Activated CD4-positive, alpha-beta T cell treated with anti-CD3 and anti-CD28 coated beads, Interleukin-2, amount 10 ng/mL, durations not matched to agents 7 days and 5 days (primary cell): Measurements from ENCODE around the gene LYPD5. TPM values are rescaled to one million over a fixed set of nuclear protein-coding genes. Genes with fewer than 3 reads are reported as not detected.
A peak's percentile ranks its signal among the peaks of the same experiment; 100 is the strongest.
"Not testable (repeated sequence)": the region's sequence is repeated elsewhere in the genome, so short reads cannot be mapped to it uniquely, and the experiment has no call there.

Experiments
- CTCF ChIA-PET: fragments of 350-600 bp; sonication (Branson Sonifier 250); formaldehyde crosslinking; loops from one replicate; lab custom pipeline; 2021; ENCODE audit warnings: antibody characterized with exemption; lab: Charles Lee
- POLR2A ChIA-PET: fragments of 350-600 bp; sonication (Branson Sonifier 250); formaldehyde crosslinking; loops from one replicate; lab custom pipeline; 2021; ENCODE audit warnings: antibody characterized with exemption; lab: Charles Lee
- DNase-seq: peaks from one replicate; pipeline ENCODE4 v3.0.0-alpha.2; 2020
- H3K27ac Mint-ChIP-seq: one replicate; pipeline ENCODE4 v1.8.0; 2021; ENCODE audit warnings: mild to moderate bottlenecking, moderate library complexity, mixed read lengths
- H3K27me3 Mint-ChIP-seq: one replicate; pipeline ENCODE4 v1.8.0; 2021; ENCODE audit warnings: mixed read lengths
- H3K36me3 Mint-ChIP-seq: one replicate; pipeline ENCODE4 v1.8.0; 2021; ENCODE audit warnings: low read depth, mixed read lengths
- H3K4me1 Mint-ChIP-seq: one replicate; pipeline ENCODE4 v1.8.0; 2021; ENCODE audit warnings: mixed read lengths
- H3K4me3 Mint-ChIP-seq: one replicate; pipeline ENCODE4 v1.8.0; 2021; ENCODE audit warnings: mild to moderate bottlenecking, moderate library complexity, mixed read lengths
- H3K9me3 Mint-ChIP-seq: one replicate; pipeline ENCODE4 v1.8.0; 2021; ENCODE audit warnings: mixed read lengths
- total RNA-seq, 2 experiments: library from RNA; stranded (reverse); gene quantifications; one replicate each; pipeline ENCODE4 v1.2.3, GENCODE V29; 2021

Gene LYPD5
- total RNA-seq, 2 experiments from 2014 or later, result 0.62 to 0.79 TPM

GRCh38 chr19:43780706-43781525 lies 21.3 kb downstream of the LYPD5 start, which contains the start of gene KCNN4:
Gene KCNN4, minus strand, starts transcription at chr19:43780973. Its CDS starts 112 bp downstream, at chr19:43780861.
- H3K36me3 Mint-ChIP-seq, result peaks cover 5% of the 10 kb centered on the region
- CTCF ChIA-PET, result interaction anchor here (1.2 to 9.1 kb wide), 5 partner anchors 13 to 112 kb away, joined by 3 to 88 read pairs (median 4); no protein-coding TSS in a partner anchor

GRCh38 chr19:43779820-43780219 lies 22.4 kb downstream of the LYPD5 start:
- H3K9me3 Mint-ChIP-seq, result no peaks in the 10 kb centered on the region

More at GRCh38 chr19:43780706-43781525, 21.3 kb downstream of the LYPD5 start, which contains the start of gene KCNN4:
- POLR2A ChIA-PET, result no interaction called here
- Mint-ChIP-seq H3K9me3 (no peaks in the 10 kb centered on the region), H3K4me3 (peak within 1 kb of the TSS; percentile 79), H3K27me3 (no peaks in the 10 kb centered on the region), H3K4me1 (peaks cover 83% of the 10 kb centered on the region), H3K27ac (peak within 1 kb of the TSS; percentile 93)
- peak; percentile 70 for DNase-seq

GRCh38 chr19:43779147-43779819 lies 23.0 kb downstream of the LYPD5 start:
- Mint-ChIP-seq H3K4me1 (peaks cover 77% of the 10 kb centered on the region), H3K9me3 (no peaks in the 10 kb centered on the region), H3K36me3 (peaks cover 9% of the 10 kb centered on the region), H3K27me3 (no peaks in the 10 kb centered on the region), H3K4me3 (peak overlapping the region; percentile 79), H3K27ac (peak overlapping the region; percentile 91)
- ChIA-PET POLR2A (interaction anchor here (1.0 kb wide), 1 partner anchor 111 kb away, joined by 4 read pairs; no protein-coding TSS in a partner anchor), CTCF (interaction anchor here (1.1 to 9.1 kb wide), 3 partner anchors 12 to 75 kb away, joined by 4 to 88 read pairs (median 6); no protein-coding TSS in a partner anchor)
- DNase-seq, result no peak

More at GRCh38 chr19:43779820-43780219, 22.4 kb downstream of the LYPD5 start:
- POLR2A ChIA-PET, result interaction anchor here (1.0 kb wide), 1 partner anchor 111 kb away, joined by 4 read pairs; no protein-coding TSS in a partner anchor
- Mint-ChIP-seq H3K36me3 (peaks cover 7% of the 10 kb centered on the region), H3K4me3 (peak overlapping the region; percentile 79), H3K27me3 (no peaks in the 10 kb centered on the region), H3K4me1 (peaks cover 82% of the 10 kb centered on the region), H3K27ac (peak overlapping the region; percentile 91)
- CTCF ChIA-PET, result interaction anchor here (1.1 to 9.1 kb wide), 4 partner anchors 12 to 75 kb away, joined by 4 to 88 read pairs (median 5); no protein-coding TSS in a partner anchor
- DNase-seq, result no peak

- POLR2A ChIA-PET, result interaction anchor here (1.4 to 1.5 kb wide), 2 partner anchors 21 to 23 kb away, joined by 3 to 4 read pairs; no protein-coding TSS in a partner anchor
- CTCF ChIA-PET, result interaction anchor here (1.1 to 9.1 kb wide), 2 partner anchors 11 to 74 kb away, joined by 4 to 88 read pairs; no protein-coding TSS in a partner anchor
- H3K9me3 Mint-ChIP-seq, result no peaks in the 10 kb centered on the region
- H3K36me3 Mint-ChIP-seq, result peaks cover 10% of the 10 kb centered on the region
- peak overlapping the region; percentile 79 for H3K4me3 Mint-ChIP-seq
- peak overlapping the region; percentile 91 for H3K27ac Mint-ChIP-seq
- peaks cover 70% of the 10 kb centered on the region for H3K4me1 Mint-ChIP-seq
- DNase-seq, result no peak
- H3K27me3 Mint-ChIP-seq, result no peaks in the 10 kb centered on the region
These were observed 23.6 kb downstream of the LYPD5 start for GRCh38 chr19:43778651-43779050.

- no peaks in the 10 kb centered on the region for H3K27me3 Mint-ChIP-seq
- H3K4me1 Mint-ChIP-seq, result peaks cover 60% of the 10 kb centered on the region
- CTCF ChIA-PET, result interaction anchor here (0.6 to 9.1 kb wide), 6 partner anchors 10 to 1081 kb away, joined by 3 to 88 read pairs (median 4); no protein-coding TSS in a partner anchor
- H3K9me3 Mint-ChIP-seq, result no peaks in the 10 kb centered on the region
- peak overlapping the region; percentile 79 for H3K4me3 Mint-ChIP-seq
- peak; percentile 45 for DNase-seq
- peak overlapping the region; percentile 91 for H3K27ac Mint-ChIP-seq
- POLR2A ChIA-PET, result interaction anchor here (1.4 to 1.5 kb wide), 2 partner anchors 20 to 21 kb away, joined by 3 to 4 read pairs; no protein-coding TSS in a partner anchor
- peaks cover 18% of the 10 kb centered on the region for H3K36me3 Mint-ChIP-seq
These were observed 25.0 kb downstream of the LYPD5 start for GRCh38 chr19:43777163-43777695.

GRCh38 chr19:43776286-43776685 lies 26.0 kb downstream of the LYPD5 start:
- Mint-ChIP-seq H3K4me3 (peak overlapping the region; percentile 17), H3K36me3 (peaks cover 20% of the 10 kb centered on the region), H3K27ac (peak overlapping the region; percentile 61), H3K27me3 (no peaks in the 10 kb centered on the region), H3K9me3 (no peaks in the 10 kb centered on the region), H3K4me1 (peaks cover 50% of the 10 kb centered on the region)
- ChIA-PET POLR2A (interaction anchor here (0.6 kb wide), 1 partner anchor 11 kb away, joined by 5 read pairs; no protein-coding TSS in a partner anchor), CTCF (interaction anchor here (0.6 to 9.1 kb wide), 7 partner anchors 9 to 247 kb away, joined by 3 to 88 read pairs (median 3); no protein-coding TSS in a partner anchor)
- no peak for DNase-seq

GRCh38 chr19:43775299-43775890 lies 26.9 kb downstream of the LYPD5 start:
- CTCF ChIA-PET, result interaction anchor here (0.7 to 9.1 kb wide), 5 partner anchors 8 to 21 kb away, joined by 3 to 88 read pairs (median 3); no protein-coding TSS in a partner anchor
- no peaks in the 10 kb centered on the region for H3K9me3 Mint-ChIP-seq
- H3K4me3 Mint-ChIP-seq, result peak overlapping the region; percentile 3
- no peak for DNase-seq
- POLR2A ChIA-PET, result no interaction called here
- peaks cover 44% of the 10 kb centered on the region for H3K4me1 Mint-ChIP-seq
- peaks cover 28% of the 10 kb centered on the region for H3K36me3 Mint-ChIP-seq
- H3K27me3 Mint-ChIP-seq, result no peaks in the 10 kb centered on the region
- H3K27ac Mint-ChIP-seq, result no peak overlapping the region

GRCh38 chr19:43774940-43775258 lies 27.3 kb downstream of the LYPD5 start:
- Mint-ChIP-seq H3K4me1 (peaks cover 41% of the 10 kb centered on the region), H3K36me3 (peaks cover 28% of the 10 kb centered on the region)
- H3K27me3 Mint-ChIP-seq, H3K27ac Mint-ChIP-seq, H3K9me3 Mint-ChIP-seq, DNase-seq, H3K4me3 Mint-ChIP-seq, POLR2A ChIA-PET: not testable (repeated sequence)
- CTCF ChIA-PET, result interaction anchor here (1.0 to 9.1 kb wide), 2 partner anchors 7 to 13 kb away, joined by 3 to 88 read pairs; no protein-coding TSS in a partner anchor

GRCh38 chr19:43774103-43774939 lies 27.9 kb downstream of the LYPD5 start:
- POLR2A ChIA-PET, result no interaction called here
- no peaks in the 10 kb centered on the region for H3K9me3 Mint-ChIP-seq
- H3K27ac Mint-ChIP-seq, result no peak overlapping the region
- no peak overlapping the region for H3K4me3 Mint-ChIP-seq
- H3K36me3 Mint-ChIP-seq, result peaks cover 30% of the 10 kb centered on the region
- CTCF ChIA-PET, result interaction anchor here (9.1 kb wide), 1 partner anchor 7 kb away, joined by 88 read pairs; no protein-coding TSS in a partner anchor
- H3K4me1 Mint-ChIP-seq, result peaks cover 35% of the 10 kb centered on the region
- H3K27me3 Mint-ChIP-seq, result no peaks in the 10 kb centered on the region
- no peak for DNase-seq

- peaks cover 36% of the 10 kb centered on the region for H3K36me3 Mint-ChIP-seq
- CTCF ChIA-PET, result interaction anchor here (0.6 to 9.1 kb wide), 2 partner anchors 6 to 169 kb away, joined by 4 to 88 read pairs; no protein-coding TSS in a partner anchor
- H3K9me3 Mint-ChIP-seq, result no peaks in the 10 kb centered on the region
- H3K27me3 Mint-ChIP-seq, result no peaks in the 10 kb centered on the region
- H3K27ac Mint-ChIP-seq, result no peak overlapping the region
- POLR2A ChIA-PET, result no interaction called here
- DNase-seq, result no peak
- peaks cover 37% of the 10 kb centered on the region for H3K4me1 Mint-ChIP-seq
- no peak overlapping the region for H3K4me3 Mint-ChIP-seq
These were observed 28.5 kb downstream of the LYPD5 start for GRCh38 chr19:43773725-43774102.

GRCh38 chr19:43769256-43769655 lies 33.0 kb downstream of the LYPD5 start:
- POLR2A ChIA-PET, result no interaction called here
- DNase-seq, result no peak
- CTCF ChIA-PET, result interaction anchor here (0.6 to 7.4 kb wide), 4 partner anchors 9 to 175 kb away, joined by 3 to 88 read pairs (median 42); partner anchors contain the start of genes KCNN4 and SMG9
- Mint-ChIP-seq H3K4me1 (peaks cover 41% of the 10 kb centered on the region), H3K9me3 (no peaks in the 10 kb centered on the region), H3K27ac (no peak overlapping the region), H3K36me3 (peaks cover 44% of the 10 kb centered on the region), H3K4me3 (no peak overlapping the region), H3K27me3 (no peaks in the 10 kb centered on the region)
